ENCODE data around the gene KLHL13.

DNA sequence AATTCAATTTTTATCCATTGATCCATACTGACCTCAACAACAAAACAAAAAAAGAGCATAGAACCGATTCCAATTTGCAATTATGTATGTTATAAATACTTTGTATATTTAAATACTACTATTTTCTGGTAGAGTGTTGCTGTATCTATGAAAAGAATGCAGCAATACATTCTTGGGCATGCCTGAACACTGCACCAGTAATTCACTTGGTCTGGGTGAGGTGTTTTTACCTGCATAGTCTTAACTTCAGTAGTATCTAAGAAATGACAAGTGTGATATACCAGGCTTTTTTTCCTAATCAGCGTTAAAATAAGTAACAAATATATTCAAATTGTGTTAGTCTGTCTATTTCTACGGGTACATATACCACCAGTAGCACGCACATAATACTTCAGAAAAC is 120.2 kb downstream of the KLHL13 start:
- TF ChIP-seq POLR2A (IDR thresholded peaks at IDR 0.05) = no peak
- TF ChIP-seq, protein P1, sequence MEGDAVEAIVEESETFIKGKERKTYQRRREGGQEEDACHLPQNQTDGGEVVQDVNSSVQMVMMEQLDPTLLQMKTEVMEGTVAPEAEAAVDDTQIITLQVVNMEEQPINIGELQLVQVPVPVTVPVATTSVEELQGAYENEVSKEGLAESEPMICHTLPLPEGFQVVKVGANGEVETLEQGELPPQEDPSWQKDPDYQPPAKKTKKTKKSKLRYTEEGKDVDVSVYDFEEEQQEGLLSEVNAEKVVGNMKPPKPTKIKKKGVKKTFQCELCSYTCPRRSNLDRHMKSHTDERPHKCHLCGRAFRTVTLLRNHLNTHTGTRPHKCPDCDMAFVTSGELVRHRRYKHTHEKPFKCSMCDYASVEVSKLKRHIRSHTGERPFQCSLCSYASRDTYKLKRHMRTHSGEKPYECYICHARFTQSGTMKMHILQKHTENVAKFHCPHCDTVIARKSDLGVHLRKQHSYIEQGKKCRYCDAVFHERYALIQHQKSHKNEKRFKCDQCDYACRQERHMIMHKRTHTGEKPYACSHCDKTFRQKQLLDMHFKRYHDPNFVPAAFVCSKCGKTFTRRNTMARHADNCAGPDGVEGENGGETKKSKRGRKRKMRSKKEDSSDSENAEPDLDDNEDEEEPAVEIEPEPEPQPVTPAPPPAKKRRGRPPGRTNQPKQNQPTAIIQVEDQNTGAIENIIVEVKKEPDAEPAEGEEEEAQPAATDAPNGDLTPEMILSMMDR (IDR thresholded peaks at IDR 0.05) = no peak

Measured in right lobe of liver (tissue), 4 donors.